ENCODE results near the gene CD163L1.

- TF ChIP-seq CTCF (IDR thresholded peaks at IDR 0.05) (no peak), POLR2A (IDR thresholded peaks at IDR 0.05) (no peak), EP300 (IDR thresholded peaks at IDR 0.05) (no peak)
These were observed 4.1 kb downstream of the CD163L1 start for GRCh38 chr12:7439579-7440505.
